Measurements from ENCODE around the gene TFAP2C.

Gene TFAP2C

DNA sequence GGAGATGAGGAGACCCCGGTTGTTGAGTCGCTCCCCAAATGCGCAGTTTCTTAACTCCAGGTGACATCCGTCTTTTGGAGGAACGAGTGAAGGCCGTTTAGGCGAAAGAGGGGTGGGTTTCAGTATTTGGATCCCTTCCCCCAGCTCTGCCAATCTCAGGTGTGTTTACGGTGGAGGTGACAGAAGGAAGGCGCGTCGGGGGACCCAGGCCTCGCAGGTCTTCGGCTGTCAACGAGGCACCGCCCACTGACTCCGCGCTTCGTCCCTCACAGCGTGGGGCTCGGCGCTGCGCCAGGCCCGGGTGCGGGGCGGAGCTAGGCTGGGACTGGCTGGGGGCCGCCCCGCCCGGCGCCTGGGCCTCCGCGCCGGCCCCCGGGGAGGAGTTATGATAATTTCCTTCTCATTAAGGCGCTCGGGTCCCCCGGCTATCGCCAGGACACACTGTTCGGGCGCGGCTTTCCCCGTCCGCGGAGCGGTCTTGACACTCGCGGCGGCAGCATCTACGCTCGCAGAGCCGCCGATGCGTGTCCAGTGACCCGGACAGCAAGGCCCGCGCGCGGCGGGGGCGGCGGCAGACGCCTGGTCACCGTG lies at the start of gene TFAP2C:
Gene TFAP2C (plus strand): TSS at position 434 of the 591 bp plus-strand sequence. CDS start 239 bp downstream, outside the sequence.
- peak; percentile 6 for DNase-seq

DNA sequence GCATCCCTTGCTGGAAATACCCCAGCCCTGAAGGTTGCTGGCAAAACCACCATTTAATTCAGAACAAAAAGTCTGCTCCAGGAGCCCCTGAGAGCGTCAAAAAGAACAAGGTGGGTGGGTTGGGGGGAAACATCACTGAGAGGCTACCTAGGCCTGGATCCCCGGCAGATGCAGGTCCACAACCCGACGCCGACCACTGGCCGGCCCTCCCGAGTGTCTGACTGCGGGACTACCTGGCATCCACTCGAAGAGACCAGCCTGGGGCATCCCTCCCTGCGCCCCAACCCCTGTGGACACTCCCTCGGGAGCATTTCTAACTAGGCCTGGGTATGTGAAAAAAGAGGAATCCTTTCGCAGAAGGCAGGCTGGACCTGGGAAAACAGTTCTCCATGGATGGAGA lies 48.9 kb upstream of the TFAP2C start:
- no peak for DNase-seq

DNA sequence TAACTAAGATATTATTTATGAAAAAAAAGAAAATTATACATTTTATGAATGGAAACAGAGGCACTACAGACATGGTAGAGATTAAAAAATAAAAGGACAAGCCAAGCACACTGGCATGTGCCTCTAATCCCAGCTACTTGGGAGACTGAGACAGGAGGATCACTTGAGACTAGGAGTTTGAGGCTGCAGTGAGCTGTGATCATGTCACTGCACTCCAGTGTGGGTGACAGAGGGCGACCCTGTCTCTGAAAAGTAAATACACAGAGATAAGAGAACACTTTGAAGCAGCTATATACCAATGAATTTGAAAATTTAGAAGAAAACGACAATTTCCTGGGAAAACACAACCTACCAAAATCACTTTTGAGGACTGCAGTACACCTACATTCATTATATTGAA lies 47.4 kb upstream of the TFAP2C start:
- no peak for DNase-seq

DNA sequence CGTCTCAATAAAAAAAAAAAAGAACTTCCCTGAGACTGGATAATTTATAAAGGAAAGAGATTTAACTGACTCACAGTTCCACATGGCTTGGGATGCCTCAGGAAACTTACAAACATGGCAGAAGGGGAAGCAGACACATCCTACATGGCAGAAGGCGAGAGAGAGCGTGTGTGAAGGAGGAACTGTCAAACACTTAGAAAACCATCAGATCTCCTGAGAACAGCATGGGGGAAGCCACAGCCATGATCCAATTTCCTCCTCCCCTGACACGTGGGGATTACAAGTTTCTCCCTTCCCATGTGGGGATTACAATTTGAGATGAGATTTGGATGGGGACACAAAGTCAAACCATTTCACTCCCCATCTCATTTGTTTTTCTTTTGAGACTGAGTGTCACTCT lies 46.6 kb upstream of the TFAP2C start:
- no peak for DNase-seq

DNA sequence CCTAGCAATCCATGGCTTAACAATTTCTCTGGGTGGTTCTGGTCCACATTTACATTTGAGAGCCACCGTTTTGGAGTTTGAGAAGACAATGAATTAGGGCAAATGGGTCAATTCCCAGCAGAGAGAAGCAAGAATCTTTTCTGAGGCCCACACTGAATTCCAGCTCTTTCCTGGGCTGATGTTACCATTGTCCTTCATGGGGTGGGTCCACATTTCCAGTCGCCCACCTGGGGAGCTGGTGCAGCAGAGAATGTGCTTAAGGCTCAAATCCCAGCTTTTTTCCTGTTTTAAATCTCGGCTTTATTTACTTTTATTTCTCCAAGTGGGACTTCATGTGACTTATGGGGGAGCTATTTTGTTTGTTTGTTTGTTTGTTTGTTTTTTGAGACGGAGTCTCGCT lies 44.2 kb upstream of the TFAP2C start:
- no peak for DNase-seq

DNA sequence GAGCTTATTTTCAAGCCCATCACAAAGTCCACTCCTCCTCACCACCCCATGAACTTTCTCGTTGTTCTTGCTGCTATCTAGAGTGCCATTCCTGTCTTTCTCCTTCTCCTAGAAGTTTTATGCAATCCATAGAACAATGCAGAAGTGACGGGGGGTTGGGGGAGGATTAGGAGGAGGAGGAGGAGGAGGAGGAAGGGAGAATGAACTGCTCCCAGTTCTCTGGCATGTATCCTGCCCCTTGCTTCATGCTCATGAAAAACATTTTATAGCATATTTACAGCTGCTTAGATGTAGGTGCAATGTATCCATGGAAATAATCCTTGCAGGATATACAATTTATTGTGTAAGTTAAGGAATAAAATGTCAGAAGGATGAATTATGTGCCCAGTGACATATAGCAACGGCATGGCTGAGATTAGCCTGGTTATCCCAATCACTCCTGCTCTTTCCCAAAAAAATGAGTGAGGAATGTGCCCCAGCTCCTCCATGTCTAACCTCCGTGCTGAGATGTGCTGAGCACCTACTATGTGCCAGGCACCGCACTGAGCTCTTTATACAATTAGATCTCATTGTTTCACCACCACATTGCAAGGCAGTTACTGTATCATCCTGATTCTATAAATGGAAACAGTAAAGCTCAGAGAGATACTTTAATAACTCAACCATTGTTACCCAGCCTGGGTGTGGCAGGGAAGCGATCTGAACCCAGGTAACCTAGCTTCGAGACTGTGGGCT lies 41.6 kb upstream of the TFAP2C start:
- no peak for DNase-seq

DNA sequence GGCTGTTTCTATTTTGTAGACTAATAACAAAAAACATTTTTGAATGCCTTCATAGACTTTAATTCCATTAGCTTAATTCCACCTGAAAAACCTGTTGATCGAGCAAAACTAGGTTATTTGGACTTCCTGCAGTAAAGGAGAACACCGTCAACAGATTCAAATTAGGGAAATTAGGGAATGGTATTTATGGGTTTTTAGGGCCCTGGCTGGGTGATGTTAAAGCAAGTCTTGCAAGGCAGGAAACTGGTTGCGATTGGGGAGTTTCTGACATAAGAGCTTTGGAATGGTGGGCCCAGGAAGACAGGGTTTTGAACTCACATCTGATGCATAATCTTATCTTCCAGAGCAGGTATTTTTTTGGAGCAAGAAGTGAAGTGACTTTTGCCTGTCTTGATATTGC lies 40.1 kb upstream of the TFAP2C start:
- no peak for DNase-seq

DNA sequence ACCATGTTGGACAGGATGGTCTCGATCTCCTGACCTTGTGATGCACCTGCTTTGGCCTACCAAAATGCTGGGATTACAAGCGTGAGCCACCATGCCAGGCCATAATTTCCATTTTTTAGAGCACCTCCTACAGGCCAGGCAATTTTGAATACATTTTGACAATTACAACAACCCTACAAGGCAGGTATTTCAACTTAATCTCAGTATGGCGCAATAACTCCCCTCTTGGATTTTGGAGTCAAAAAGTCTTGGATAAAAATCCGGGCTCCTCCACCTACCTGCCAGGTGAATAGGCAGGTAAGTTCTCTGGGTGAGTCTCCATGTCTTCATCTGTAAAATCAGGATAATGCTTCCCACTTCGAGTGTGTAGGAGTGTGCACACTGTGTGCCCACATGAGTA lies 39.5 kb upstream of the TFAP2C start:
- DNase-seq, result no peak

DNA sequence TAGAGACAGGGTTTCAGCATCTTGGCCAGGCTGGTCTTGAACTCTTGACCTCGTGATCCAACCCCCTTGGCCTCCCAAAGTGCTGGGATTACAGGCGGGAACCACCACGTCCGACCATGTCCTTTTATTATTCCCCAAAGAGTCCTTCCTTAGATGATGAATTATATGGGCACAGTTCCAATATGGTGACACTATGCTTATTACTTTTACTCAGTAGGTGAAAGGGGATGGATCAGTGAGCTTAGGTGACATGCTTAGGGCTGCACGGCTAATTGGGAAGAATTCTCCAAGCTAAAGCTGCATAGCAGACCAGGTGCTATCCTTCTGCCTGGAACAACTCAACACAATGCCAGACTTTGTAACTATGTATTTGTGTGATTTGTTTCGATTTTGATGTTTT lies 38.2 kb upstream of the TFAP2C start:
- DNase-seq, result no peak

DNA sequence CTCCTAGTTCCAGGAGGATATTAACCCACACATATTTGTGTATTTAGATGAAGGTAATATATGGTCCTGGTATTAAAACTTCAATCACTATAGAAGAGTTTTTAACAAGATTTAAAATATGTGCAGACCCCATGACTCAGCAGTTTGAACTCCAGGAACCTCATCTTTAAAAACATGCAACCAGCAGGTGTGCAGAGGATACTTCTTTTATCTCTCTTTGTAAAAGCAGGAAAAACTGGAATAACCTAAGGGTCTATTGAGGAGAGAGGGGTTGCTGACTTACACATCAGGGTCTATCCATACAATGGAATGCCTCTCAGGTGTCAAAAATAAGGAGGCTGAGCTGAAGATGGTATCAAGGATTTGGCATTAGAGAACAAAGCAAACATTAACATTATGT lies 36.9 kb upstream of the TFAP2C start:
- DNase-seq, result no peak

DNA sequence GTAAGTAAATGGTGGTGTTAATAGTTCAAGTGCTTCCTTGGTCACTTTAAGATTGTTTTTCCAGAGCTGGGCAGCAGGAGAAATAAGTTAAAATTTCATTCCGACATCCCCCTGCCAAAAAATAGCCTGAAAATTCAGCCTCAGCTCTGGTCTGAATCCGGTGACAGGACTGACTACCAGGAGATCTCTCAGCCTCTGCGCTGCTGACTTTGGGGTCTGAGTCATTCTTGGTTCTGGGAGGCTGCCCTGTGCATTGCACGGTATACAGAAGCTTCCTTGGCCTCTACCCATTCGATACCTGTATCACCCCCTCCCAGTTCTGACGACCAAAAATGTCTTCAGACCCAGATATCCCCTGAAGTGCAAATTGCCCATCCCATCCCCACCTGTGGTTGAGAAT lies 36.3 kb upstream of the TFAP2C start:
- DNase-seq, result no peak

DNA sequence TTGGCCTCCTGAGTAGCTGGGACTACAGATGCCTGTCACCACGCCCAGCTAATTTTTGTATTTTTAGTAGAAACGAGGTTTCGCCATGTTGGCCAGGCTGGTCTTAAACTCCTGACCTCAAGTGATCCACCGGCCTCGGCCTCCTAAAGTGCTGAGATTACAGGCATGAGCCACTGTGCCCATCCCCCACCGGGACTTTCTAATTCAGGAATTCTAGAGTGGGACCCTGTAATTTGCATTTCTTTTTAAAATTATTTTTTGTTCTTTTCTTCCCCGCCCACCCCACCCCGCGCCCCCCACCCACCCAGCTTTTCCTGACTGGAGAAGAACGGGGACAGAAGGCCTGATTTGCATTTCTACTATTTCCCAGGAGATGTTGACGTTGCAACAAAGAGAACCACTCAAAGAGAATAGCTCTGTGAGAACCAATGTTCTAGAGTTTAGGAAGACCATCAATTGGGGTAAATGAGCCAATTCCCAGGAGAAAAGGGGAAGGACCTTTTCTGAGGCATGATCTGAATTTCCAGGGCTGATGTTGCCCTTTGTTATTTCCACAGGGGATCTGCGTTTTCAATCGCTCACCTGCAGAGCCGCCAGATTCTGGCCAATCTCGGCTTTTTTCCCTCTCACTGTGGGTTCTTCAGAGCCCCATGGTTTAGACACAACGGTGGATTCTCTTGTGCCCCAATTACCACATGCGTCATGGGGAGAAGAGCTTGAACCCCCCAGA lies 33.2 kb upstream of the TFAP2C start:
- DNase-seq, result no peak

DNA sequence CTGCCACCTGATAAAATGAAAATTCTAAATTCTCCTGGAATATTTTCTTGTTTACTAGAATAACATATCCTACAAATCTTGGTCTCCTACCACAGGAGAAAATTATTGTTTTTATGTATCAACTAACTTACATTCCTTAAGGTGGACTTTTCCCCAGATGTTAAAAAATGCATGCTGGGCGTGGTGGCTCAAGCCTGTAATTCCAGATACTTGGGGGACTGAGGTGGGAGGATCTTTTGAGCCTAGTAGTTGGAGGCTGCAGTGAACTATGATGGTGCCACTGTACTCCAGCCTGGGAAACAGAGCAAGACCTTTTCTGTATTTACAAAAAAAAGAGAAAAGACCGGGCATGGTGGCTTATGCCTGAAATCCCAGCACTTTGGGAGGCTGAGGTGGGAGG lies 27.9 kb upstream of the TFAP2C start:
- DNase-seq, result no peak

DNA sequence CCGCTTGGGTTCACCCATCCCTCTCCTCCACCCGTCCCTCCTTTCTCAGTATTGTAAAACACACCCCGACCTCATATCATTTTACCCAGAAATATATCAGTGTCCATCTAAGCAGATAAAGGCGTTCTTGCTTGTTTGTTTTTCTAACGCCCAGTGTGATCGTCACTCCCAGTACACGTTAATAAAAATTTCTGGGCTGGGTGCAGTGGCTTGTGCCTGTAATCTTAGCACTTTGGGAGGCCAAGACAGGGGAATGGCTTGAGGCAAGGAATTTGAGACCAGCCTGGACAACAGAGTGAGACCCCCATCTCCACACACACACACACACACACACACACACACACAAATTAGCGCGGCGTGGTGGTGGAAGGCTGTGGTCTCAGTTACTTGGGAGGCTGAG lies 24.4 kb upstream of the TFAP2C start:
- DNase-seq, result no peak

DNA sequence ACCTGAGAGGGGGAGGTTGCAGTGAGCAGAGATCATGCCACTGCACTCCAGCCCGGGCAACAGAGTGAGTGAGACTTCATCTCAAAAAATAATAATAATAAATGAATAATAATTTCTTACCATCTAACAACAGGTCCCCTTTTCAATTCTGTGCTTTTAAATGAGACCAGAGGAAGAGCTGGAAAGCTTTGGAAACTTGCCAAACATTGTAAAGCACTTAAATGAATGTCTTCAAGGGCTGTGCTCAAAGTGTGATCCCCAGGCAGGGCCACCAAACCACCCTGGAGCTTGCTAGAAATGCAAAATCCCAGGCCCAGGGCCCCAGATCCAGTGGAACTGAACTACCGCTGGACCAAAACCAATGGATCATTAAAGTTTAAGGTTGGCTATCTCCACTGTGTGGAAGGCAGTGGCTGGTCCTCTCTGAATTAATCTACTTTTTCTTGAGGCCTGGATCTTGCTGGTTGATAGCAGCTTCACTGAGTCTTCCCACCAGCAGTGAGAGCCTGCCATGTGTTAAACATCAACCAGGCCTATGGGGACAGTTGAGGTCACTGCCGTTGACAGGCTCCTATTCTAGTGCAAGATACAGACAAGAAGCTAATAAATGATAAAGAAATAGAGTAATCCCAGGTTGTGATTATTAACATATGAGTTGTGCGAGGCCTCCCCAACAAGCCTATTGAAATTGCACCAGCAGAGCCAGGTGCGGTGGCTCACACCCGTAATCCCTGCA lies 23.7 kb upstream of the TFAP2C start:
- DNase-seq, result no peak

DNA sequence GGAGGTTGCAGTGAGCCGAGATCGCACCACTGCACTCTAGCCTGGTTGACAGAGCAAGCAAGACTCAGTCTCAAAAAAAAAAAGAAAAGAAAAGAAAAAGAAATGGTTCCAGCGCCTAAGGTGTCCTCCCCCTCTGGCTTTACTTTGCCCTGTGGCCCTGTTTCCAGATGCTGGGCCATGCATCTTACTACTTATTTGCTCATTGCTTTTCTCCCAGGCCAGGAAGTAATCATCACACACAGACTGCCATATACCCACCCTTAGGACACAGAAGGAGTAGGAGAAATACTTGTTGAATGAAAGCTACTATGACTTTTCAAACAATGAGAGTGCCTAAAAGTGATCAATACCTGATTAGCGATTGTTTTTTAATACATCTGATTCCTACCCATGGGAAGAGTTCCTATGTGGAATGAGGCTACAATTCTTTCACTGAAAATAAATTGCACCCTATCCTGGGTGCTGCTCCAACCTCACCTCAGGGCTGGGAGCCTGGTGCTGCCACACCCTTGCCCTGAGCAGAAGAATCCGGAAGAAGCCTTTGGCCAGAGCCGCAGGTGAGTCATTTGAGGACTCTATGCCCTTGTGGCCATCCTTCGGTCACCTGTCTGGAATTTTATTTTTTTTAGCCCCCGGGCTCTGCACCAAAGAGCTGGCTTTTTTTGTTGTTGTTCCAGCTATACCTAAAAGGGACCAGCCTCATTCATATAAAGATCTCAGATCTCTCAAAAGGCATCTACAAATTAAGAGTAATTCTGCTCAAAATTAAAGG lies 22.7 kb upstream of the TFAP2C start:
- DNase-seq, result no peak

DNA sequence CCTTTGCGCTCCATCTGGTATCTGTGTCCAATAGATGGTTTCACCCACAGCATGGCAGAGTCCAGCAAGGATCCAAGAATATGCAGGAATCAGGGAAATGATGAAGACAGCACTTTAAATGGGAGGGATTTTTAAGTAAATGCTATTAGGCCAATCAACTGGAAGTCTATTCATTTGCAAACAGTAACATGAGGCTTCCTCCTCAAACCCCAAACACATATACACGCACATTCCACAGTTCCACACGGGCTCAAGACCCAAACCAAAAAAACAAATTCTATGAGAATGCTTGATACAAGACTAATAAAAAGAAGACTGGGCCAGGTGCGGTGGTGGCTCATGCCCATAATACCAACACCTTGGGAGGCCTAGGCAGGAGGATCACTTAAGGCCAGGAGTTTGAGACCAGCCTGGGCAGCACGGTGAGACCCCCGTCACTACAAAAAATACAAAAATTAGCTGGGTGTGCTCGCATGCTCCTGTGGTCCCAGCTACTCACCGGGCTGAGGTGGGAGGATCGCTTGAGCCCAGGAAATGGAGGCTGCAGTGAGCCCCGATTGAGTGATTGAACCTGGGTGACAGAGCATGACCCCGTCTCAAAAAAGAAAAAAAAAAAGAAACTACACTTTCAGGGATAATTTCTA lies 21.9 kb upstream of the TFAP2C start:
- no peak for DNase-seq

DNA sequence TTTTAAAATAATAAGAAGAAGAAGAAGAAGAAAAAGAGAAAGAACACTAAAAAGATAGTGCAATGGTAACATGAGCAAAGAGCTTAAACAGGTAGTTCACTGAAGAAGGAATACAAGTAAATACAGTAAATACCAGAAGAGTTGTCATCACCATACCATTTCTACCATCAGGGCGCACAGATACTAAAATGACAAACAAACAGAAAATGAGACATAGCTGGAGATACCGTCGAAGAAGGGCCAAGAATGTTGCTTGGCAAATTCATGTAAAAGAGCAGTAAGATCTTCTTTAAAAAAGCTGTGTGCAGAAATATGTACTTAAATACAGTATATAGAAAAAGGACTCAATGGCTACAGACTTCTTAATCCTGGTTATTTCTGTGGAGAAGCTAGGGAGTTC lies 20.7 kb upstream of the TFAP2C start:
- no peak for DNase-seq

DNA sequence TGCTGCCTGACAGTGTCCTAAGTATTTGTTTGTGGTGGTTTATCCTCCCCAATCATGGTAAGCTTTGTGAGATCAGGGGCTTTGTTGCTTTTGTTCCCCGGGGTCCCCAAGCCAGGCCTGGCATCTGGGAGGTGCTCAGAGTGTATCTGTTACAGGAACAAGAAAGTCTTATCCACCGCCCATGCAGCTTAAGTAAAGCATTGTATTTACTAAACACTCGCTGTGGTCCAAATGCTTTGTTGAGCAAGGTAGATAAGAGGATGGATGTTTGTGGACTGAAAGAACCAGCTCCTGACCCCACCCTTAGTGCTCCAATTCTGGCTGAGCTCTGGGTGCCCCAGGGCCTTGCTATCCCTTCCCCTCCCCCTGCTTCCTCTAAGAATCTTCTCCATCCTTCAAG lies 19.8 kb upstream of the TFAP2C start:
- DNase-seq, result no peak

DNA sequence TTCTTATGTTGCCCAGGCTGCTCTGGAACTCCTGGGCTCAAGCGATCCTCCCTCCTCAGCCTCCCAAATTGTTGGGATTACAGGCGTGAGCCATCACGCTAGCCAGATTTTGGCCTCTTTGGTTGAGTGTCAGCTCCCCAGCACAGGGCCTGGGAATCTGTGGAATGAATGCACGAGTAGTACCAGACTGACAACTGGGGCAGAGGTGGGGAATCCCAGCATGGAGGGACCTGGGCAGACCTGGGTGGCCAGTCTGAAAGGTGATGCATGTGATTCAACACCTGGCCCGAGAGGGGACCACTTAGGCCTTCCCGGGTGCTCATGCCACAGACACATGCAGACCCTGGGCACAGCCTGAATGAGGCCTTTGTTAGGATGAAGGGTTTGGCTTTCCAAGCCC lies 19.0 kb upstream of the TFAP2C start:
- no peak for DNase-seq

DNA sequence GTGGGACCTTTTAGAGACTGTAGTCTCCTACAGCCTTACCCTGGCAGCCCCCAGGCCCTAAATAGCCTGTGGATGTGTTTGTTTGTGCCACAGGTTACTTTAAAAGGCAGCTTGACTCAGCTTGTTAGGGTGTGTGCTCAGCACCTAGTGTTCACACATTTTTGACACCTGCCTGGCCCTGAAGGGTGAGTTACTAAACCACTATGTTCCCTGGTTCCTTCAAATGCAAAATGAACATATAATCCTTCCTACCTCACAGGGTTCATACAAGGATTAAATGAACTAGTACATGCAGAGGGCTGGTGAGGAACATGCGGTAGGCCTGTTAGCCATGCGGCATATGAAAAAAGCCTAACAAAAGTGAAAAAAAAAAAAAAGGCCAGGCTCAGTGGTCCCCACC lies 14.9 kb upstream of the TFAP2C start:
- DNase-seq, result no peak

DNA sequence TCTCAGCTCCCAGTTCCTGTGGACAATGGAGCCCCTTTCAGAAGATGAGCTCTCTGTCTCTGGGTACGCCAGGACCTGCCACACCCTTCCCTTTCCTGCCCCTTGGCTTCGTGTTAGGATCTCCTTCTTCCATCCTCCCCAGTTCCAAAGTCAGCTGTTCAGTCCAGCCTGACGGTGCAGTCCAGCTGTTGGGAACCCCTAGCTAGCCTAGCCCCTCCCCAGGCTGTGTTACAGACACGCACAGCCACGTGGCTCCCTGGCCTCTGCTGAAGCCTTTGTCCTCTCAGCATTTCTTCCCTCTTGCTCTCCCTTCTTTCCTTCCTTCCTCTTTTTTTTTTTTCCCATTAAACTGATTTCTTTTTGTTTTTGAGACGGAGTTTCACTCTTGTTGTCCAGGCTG lies 12.4 kb upstream of the TFAP2C start:
- DNase-seq, result no peak
